ENCODE measurements around the gene INAVA. TPM values are rescaled to one million over a fixed set of nuclear protein-coding genes. Genes with fewer than 3 reads are reported as not detected.

Gene INAVA
- total RNA-seq, 5 donors from 2014 or later (not counting 1 experiment from before 2014, with no cell fraction given) = 0.09 to 0.62 (median 0.25) TPM; not detected in 1

- H3K27me3 Mint-ChIP-seq = no peaks in the 10 kb centered on the region
- Histone ChIP-seq H3K36me3 (ENCODE audit: control insufficient read depth in 2 of 2, extremely low read depth in 1 of 2, insufficient read depth in 1 of 2, low read length in 1 of 2) (no peaks in the 10 kb centered on the region), H3K27ac (ENCODE audit: low read length) (no peak overlapping the region), H3K9me3 (no peaks in the 10 kb centered on the region), H3K4me3 (ENCODE audit: control insufficient read depth in 1 of 2, extremely low read depth in 1 of 2, low read length in 1 of 2) (no peak overlapping the region), H3K27me3 (replicated peaks in 1 of 2; ENCODE audit: control insufficient read depth in 2 of 2, extremely low read depth in 1 of 2, insufficient read depth in 2 of 2, low read length in 1 of 2) (peaks cover 0 to 10% of the 10 kb centered on the region in 2 experiments), H3K4me1 (ENCODE audit: control insufficient read depth in 1 of 2, extremely low read depth in 1 of 2, insufficient read depth in 2 of 2, low read length in 2 of 2) (no peaks in the 10 kb centered on the region)
- H3K36me3 Mint-ChIP-seq = no peaks in the 10 kb centered on the region
- CTCF ChIA-PET = interaction anchor here in 1 of 2 donors (0.7 kb wide), 1 partner anchor 24 kb away, joined by 3 read pairs; no protein-coding TSS in a partner anchor
- 71% methylated on average over 22 of the region's 22 CpGs for WGBS (ENCODE audit: insufficient coverage)
- DNase-seq (no peak), ATAC-seq (replicated peaks in 1 of 4) (no peak)
- no peak overlapping the region for H3K27ac Mint-ChIP-seq
- H3K4me3 Mint-ChIP-seq = no peak overlapping the region
- no peaks in the 10 kb centered on the region for H3K9me3 Mint-ChIP-seq
- H3K4me1 Mint-ChIP-seq = no peaks in the 10 kb centered on the region
- POLR2A ChIA-PET = interaction anchor here in 1 of 2 donors (0.7 kb wide), 1 partner anchor 11 kb away, joined by 3 read pairs; no protein-coding TSS in a partner anchor
These were observed 21.5 kb downstream of the INAVA start for GRCh38 chr1:200916152-200916551.

GRCh38 chr1:200916681-200917080, 22.0 kb downstream of the INAVA start:
- peaks cover 0 to 9% of the 10 kb centered on the region in 2 experiments for H3K27me3 ChIP-seq (replicated peaks in 1 of 2; ENCODE audit: control insufficient read depth in 2 of 2, extremely low read depth in 1 of 2, insufficient read depth in 2 of 2, low read length in 1 of 2)
- H3K36me3 Mint-ChIP-seq = no peaks in the 10 kb centered on the region
- no peak overlapping the region for H3K27ac ChIP-seq (ENCODE audit: low read length)
- no peaks in the 10 kb centered on the region for H3K9me3 ChIP-seq
- H3K4me3 ChIP-seq (ENCODE audit: control insufficient read depth in 1 of 2, extremely low read depth in 1 of 2, low read length in 1 of 2) = no peak overlapping the region
- POLR2A ChIA-PET = no interaction called here
- 85% methylated on average over 4 of the region's 11 CpGs for WGBS (ENCODE audit: insufficient coverage)
- no peaks in the 10 kb centered on the region for H3K27me3 Mint-ChIP-seq
- ATAC-seq (replicated peaks in 1 of 4) (no peak), DNase-seq (no peak)
- no peak overlapping the region for H3K27ac Mint-ChIP-seq
- H3K4me1 Mint-ChIP-seq = no peaks in the 10 kb centered on the region
- no peaks in the 10 kb centered on the region for H3K36me3 ChIP-seq (ENCODE audit: control insufficient read depth in 2 of 2, extremely low read depth in 1 of 2, insufficient read depth in 1 of 2, low read length in 1 of 2)
- H3K4me3 Mint-ChIP-seq = no peak overlapping the region
- no peaks in the 10 kb centered on the region for H3K9me3 Mint-ChIP-seq
- CTCF ChIA-PET = no interaction called here
- no peaks in the 10 kb centered on the region for H3K4me1 ChIP-seq (ENCODE audit: control insufficient read depth in 1 of 2, extremely low read depth in 1 of 2, insufficient read depth in 2 of 2, low read length in 2 of 2)

- H3K27ac ChIP-seq (ENCODE audit: low read length) = no peak overlapping the region
- no peaks in the 10 kb centered on the region for H3K36me3 ChIP-seq (ENCODE audit: control insufficient read depth in 2 of 2, extremely low read depth in 1 of 2, insufficient read depth in 1 of 2, low read length in 1 of 2)
- ATAC-seq (replicated peaks in 1 of 4) = no peak
- H3K27me3 ChIP-seq (replicated peaks in 1 of 2; ENCODE audit: control insufficient read depth in 2 of 2, extremely low read depth in 1 of 2, insufficient read depth in 2 of 2, low read length in 1 of 2) = peaks cover 0 to 9% of the 10 kb centered on the region in 2 experiments
- Mint-ChIP-seq H3K27me3 (no peaks in the 10 kb centered on the region), H3K9me3 (no peaks in the 10 kb centered on the region), H3K36me3 (no peaks in the 10 kb centered on the region), H3K4me1 (no peaks in the 10 kb centered on the region), H3K27ac (no peak overlapping the region), H3K4me3 (no peak overlapping the region)
- CTCF ChIA-PET = interaction anchor here in 1 of 2 donors (0.7 kb wide), 1 partner anchor 51 kb away, joined by 6 read pairs; no protein-coding TSS in a partner anchor
- DNase-seq = no peak
- no peak overlapping the region for H3K4me3 ChIP-seq (ENCODE audit: control insufficient read depth in 1 of 2, extremely low read depth in 1 of 2, low read length in 1 of 2)
- whole genome bisulfite sequencing (ENCODE audit: insufficient coverage) = 100% methylated on average over 4 of the region's 7 CpGs
- POLR2A ChIA-PET = no interaction called here
- H3K4me1 ChIP-seq (ENCODE audit: control insufficient read depth in 1 of 2, extremely low read depth in 1 of 2, insufficient read depth in 2 of 2, low read length in 2 of 2) = no peaks in the 10 kb centered on the region
- no peaks in the 10 kb centered on the region for H3K9me3 ChIP-seq
These were observed 22.7 kb downstream of the INAVA start for GRCh38 chr1:200917291-200917817.

DNA sequence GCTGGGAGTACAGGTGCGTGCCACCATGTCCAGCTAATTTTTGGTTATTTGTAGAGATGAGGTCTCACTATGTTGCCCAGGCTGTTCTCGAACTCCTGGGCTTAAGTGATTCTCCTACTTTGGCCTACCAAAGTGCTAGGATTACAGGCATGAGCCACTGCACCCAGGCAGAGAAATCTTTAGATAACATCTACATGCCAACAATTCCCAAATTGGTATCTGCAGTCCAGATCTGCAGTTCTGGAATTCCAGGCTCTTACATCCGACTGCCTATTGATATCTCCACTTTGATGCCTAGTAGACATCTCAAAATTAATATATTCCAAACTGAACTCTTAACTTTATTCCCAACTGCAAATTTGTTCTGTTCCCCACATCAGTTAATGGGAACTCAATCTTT, 23.3 kb downstream of the INAVA start:
- POLR2A ChIA-PET = no interaction called here
- CTCF ChIA-PET = no interaction called here
- Histone ChIP-seq H3K4me1 (ENCODE audit: control insufficient read depth in 1 of 2, extremely low read depth in 1 of 2, insufficient read depth in 2 of 2, low read length in 2 of 2) (no peaks in the 10 kb centered on the region), H3K27ac (ENCODE audit: low read length) (no peak overlapping the region), H3K27me3 (replicated peaks in 1 of 2; ENCODE audit: control insufficient read depth in 2 of 2, extremely low read depth in 1 of 2, insufficient read depth in 2 of 2, low read length in 1 of 2) (peaks cover 0 to 4% of the 10 kb centered on the region in 2 experiments), H3K36me3 (ENCODE audit: control insufficient read depth in 2 of 2, extremely low read depth in 1 of 2, insufficient read depth in 1 of 2, low read length in 1 of 2) (no peaks in the 10 kb centered on the region), H3K4me3 (ENCODE audit: control insufficient read depth in 1 of 2, extremely low read depth in 1 of 2, low read length in 1 of 2) (no peak overlapping the region), H3K9me3 (no peaks in the 10 kb centered on the region)
- Mint-ChIP-seq H3K4me3 (no peak overlapping the region), H3K4me1 (no peaks in the 10 kb centered on the region), H3K9me3 (no peaks in the 10 kb centered on the region), H3K36me3 (no peaks in the 10 kb centered on the region), H3K27me3 (no peaks in the 10 kb centered on the region), H3K27ac (no peak overlapping the region)
- ATAC-seq (replicated peaks in 1 of 4) (no peak), DNase-seq (no peak)
- WGBS (ENCODE audit: insufficient coverage) = 95% methylated on average over 2 of the region's 3 CpGs

- Histone ChIP-seq H3K4me3 (ENCODE audit: control insufficient read depth in 1 of 2, extremely low read depth in 1 of 2, low read length in 1 of 2) (no peak overlapping the region), H3K27ac (ENCODE audit: low read length) (no peak overlapping the region), H3K36me3 (ENCODE audit: control insufficient read depth in 2 of 2, extremely low read depth in 1 of 2, insufficient read depth in 1 of 2, low read length in 1 of 2) (no peaks in the 10 kb centered on the region), H3K9me3 (no peaks in the 10 kb centered on the region), H3K27me3 (replicated peaks in 1 of 2; ENCODE audit: control insufficient read depth in 2 of 2, extremely low read depth in 1 of 2, insufficient read depth in 2 of 2, low read length in 1 of 2) (peaks cover 0 to 4% of the 10 kb centered on the region in 2 experiments), H3K4me1 (ENCODE audit: control insufficient read depth in 1 of 2, extremely low read depth in 1 of 2, insufficient read depth in 2 of 2, low read length in 2 of 2) (no peaks in the 10 kb centered on the region)
- no peak for ATAC-seq (replicated peaks in 1 of 4)
- Mint-ChIP-seq H3K36me3 (no peaks in the 10 kb centered on the region), H3K9me3 (no peaks in the 10 kb centered on the region), H3K27me3 (no peaks in the 10 kb centered on the region), H3K4me1 (no peaks in the 10 kb centered on the region), H3K4me3 (no peak overlapping the region), H3K27ac (no peak overlapping the region)
- ChIA-PET CTCF (interaction anchor here in 1 of 2 donors (0.6 kb wide), 1 partner anchor 190 kb away, joined by 3 read pairs; no protein-coding TSS in a partner anchor), POLR2A (interaction anchor here in 1 of 2 donors (0.6 kb wide), 1 partner anchor 92 kb away, joined by 3 read pairs; no protein-coding TSS in a partner anchor)
- DNase-seq = no peak
- WGBS (ENCODE audit: insufficient coverage) = 100% methylated on average over 2 of the region's 2 CpGs
These were observed 24.7 kb downstream of the INAVA start for GRCh38 chr1:200919386-200919785.

GRCh38 chr1:200921571-200922110, 26.9 kb downstream of the INAVA start:
- POLR2A ChIA-PET = no interaction called here
- Histone ChIP-seq H3K27me3 (replicated peaks in 1 of 2; ENCODE audit: control insufficient read depth in 2 of 2, extremely low read depth in 1 of 2, insufficient read depth in 2 of 2, low read length in 1 of 2) (peaks cover 0 to 4% of the 10 kb centered on the region in 2 experiments), H3K27ac (ENCODE audit: low read length) (no peak overlapping the region), H3K9me3 (no peaks in the 10 kb centered on the region), H3K4me1 (ENCODE audit: control insufficient read depth in 1 of 2, extremely low read depth in 1 of 2, insufficient read depth in 2 of 2, low read length in 2 of 2) (no peaks in the 10 kb centered on the region), H3K4me3 (ENCODE audit: control insufficient read depth in 1 of 2, extremely low read depth in 1 of 2, low read length in 1 of 2) (no peak overlapping the region), H3K36me3 (ENCODE audit: control insufficient read depth in 2 of 2, extremely low read depth in 1 of 2, insufficient read depth in 1 of 2, low read length in 1 of 2) (no peaks in the 10 kb centered on the region)
- Mint-ChIP-seq H3K36me3 (no peaks in the 10 kb centered on the region), H3K27ac (no peak overlapping the region), H3K4me3 (no peak overlapping the region), H3K9me3 (no peaks in the 10 kb centered on the region), H3K27me3 (peaks cover 0 to 2% of the 10 kb centered on the region in 2 donors), H3K4me1 (peaks cover 0 to 3% (median 3%) of the 10 kb centered on the region in 3 donors)
- DNase-seq = no peak
- ATAC-seq (replicated peaks in 1 of 4) = no peak
- WGBS (ENCODE audit: insufficient coverage) = 89% methylated on average over 7 of the region's 9 CpGs
- CTCF ChIA-PET = no interaction called here
